MM.1S (cell line): ENCODE data around the gene TMEM121.

Experiments
- DNase-seq: peaks from one replicate; pipeline ENCODE4 v3.0.0-alpha.2; 2015
- H2AFZ ChIP-seq: fragments of 300-600 bp; sonication (generic); 2 replicates; pipeline ENCODE4 v1.6.0; 2016; ENCODE audit warnings: antibody characterized with exemption, low read length
- H3F3A ChIP-seq: fragments of 300-600 bp; sonication (generic); 2 replicates; pipeline ENCODE4 v1.6.1; 2016; ENCODE audit warnings: mild to moderate bottlenecking, antibody characterized with exemption, low read length, moderate library complexity, mixed read lengths; ENCODE audit not compliant: insufficient read depth
- H3K27ac ChIP-seq: fragments of 300-600 bp; sonication (generic); 2 replicates; pipeline ENCODE4 v1.5.1; 2016; ENCODE audit warnings: mild to moderate bottlenecking, low read length
- H3K27me3 ChIP-seq: fragments of 300-600 bp; sonication (generic); replicated peaks from 2 replicates; pipeline ENCODE4 v1.6.0; 2016; ENCODE audit warnings: low read length; ENCODE audit not compliant: insufficient read depth
- H3K36me3 ChIP-seq: fragments of 300-600 bp; sonication (generic); replicated peaks from 2 replicates; pipeline ENCODE4 v1.6.1; 2016; ENCODE audit warnings: mild to moderate bottlenecking, low read length, mixed read lengths; ENCODE audit not compliant: insufficient read depth
- H3K4me1 ChIP-seq: fragments of 300-600 bp; sonication (generic); 2 replicates; pipeline ENCODE4 v1.6.1; 2016; ENCODE audit warnings: low read length, mixed read lengths
- H3K4me2 ChIP-seq: fragments of 300-600 bp; sonication (generic); 2 replicates; pipeline ENCODE4 v1.6.0; 2016; ENCODE audit warnings: low read depth, low read length
- H3K4me3 ChIP-seq: fragments of 300-600 bp; sonication (generic); 2 replicates; pipeline ENCODE4 v1.5.1; 2016; ENCODE audit warnings: low read length, mixed read lengths
- H3K79me2 ChIP-seq: fragments of 300-600 bp; sonication (generic); 2 replicates; pipeline ENCODE4 v1.6.1; 2016; ENCODE audit warnings: mixed run types, low read length, mixed read lengths
- H3K9ac ChIP-seq: fragments of 300-600 bp; sonication (generic); 2 replicates; pipeline ENCODE4 v1.6.1; 2016; ENCODE audit warnings: low read length, mixed read lengths
- H3K9me2 ChIP-seq: fragments of 300-600 bp; sonication (generic); replicated peaks from 2 replicates; pipeline ENCODE4 v1.6.1; 2016; ENCODE audit warnings: mild to moderate bottlenecking, low read length, mixed read lengths; ENCODE audit not compliant: insufficient read depth
- H3K9me3 ChIP-seq: fragments of 300-600 bp; sonication (generic); replicated peaks from 2 replicates; pipeline ENCODE4 v1.6.1; 2016; ENCODE audit warnings: mild to moderate bottlenecking, low read length, mixed read lengths; ENCODE audit not compliant: insufficient read depth
- H4K20me1 ChIP-seq: fragments of 300-600 bp; sonication (generic); 2 replicates; pipeline ENCODE4 v1.6.1; 2016; ENCODE audit warnings: mild to moderate bottlenecking, low read length, moderate library complexity, mixed read lengths; ENCODE audit not compliant: insufficient read depth
- EZH2 ChIP-seq: fragments of 300-600 bp; sonication (generic); optimal IDR thresholded peaks from 2 replicates; pipeline ENCODE3; 2017; ENCODE audit warnings: low read depth, mild to moderate bottlenecking, antibody characterized with exemption, low read length, mixed read lengths
- EZH2phosphoT487 ChIP-seq: fragments of 300-600 bp; sonication (generic); IDR thresholded peaks from 2 replicates; pipeline ENCODE4 v1.6.1; 2018; ENCODE audit warnings: antibody characterized with exemption, low read length
- TF ChIP-seq, protein P1 (sequence below): fragments of 300-600 bp; sonication (generic); IDR thresholded peaks from 2 replicates; pipeline ENCODE4 v1.5.1; 2016; ENCODE audit warnings: antibody characterized with exemption, low read length, mixed read lengths

Gene TMEM121

DNA sequence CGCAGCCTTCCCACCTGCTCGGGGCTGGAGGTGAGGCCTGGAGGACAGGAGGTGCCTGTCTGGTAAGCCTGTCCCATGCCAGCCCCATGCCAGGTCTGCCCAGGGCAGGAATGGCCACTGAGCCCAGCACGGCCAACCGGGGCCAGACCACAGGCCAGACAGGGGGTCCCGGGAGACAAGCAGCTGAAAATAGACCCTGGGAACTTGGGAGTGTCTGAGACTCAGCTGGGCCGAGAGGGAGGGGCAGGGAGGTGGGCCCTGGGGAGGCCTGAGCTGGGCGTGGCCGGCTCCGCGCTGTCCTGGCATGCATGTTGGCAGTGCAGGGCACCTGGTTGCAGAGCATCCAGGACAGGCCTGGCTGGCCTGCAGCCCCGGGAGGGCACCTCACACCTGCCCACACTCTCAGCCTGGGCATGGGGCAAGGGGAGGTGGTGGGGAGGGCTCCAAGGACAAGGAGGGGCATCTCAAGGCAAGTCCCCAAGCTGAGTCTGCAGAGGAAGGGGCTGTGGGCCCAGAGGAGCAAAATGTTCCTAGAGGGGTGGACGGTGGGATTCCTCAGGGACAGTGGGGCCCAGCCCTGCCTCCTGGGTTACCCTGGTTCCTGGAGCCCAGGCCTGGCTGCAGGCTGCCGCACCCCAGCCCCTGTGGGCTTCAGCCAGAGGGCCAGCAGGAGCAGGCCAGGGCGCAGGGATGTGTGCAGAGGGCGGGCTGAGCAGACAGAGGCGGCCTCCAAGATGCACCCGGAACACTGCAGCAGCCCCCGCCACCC lies 42.9 kb upstream of the TMEM121 start:
- Histone ChIP-seq H3K9me2 (no peaks in the 10 kb centered on the region), H3K4me1 (peaks cover 8% of the 10 kb centered on the region; the same call in 1 of the 2 replicates), H3K27me3 (peaks cover 21% of the 10 kb centered on the region; the same call in 1 of the 2 replicates)

DNA sequence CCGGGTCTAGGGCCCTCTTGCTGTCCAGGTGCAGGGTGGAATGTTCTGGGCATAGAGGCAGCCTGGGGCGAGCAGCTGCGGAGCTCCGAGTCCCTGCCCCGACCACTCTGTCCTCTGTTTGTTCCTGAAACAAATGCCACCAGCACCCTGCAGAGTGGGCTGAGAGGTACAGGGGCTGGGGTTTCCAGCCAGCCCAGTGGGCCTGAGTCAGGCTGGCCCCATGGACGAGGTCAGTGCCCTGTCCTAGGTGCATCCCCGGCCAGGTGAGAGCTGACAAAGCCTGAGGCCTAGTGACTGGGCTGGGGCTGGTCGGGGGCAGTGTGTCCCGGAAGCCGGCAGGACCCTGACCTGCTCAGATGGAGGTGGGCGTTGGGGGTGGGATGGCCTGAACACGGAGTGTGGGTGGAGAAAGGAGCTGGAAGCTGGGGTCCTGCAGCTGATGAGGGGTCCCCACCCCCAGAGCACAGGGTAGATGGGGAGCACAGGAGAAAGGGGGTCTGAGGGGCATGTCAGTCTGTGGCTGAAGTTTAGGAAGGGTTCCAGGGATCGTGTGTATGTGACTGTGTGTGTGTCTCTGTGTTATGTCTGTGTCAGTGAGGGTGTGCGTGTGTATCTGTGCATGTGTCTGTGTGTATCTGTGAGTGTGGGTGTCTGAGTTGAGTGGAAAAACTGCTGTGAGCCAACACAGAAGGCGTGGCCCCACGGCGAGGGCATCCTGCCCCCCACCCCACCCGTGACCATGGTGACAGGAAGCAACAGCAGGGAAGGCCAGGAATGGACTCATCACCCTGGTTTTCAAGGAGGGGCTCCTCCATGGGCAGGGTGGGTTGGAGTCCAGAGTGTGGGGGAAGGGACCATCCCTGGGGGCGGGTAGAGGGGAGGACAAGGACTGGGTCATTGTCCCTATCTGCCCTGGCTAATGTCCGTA lies 42.0 kb upstream of the TMEM121 start:
- H3K27me3 ChIP-seq, result peaks cover 19% of the 10 kb centered on the region; the same call in 1 of the 2 replicates
- H2AFZ ChIP-seq, result no peak overlapping the region
- no peak overlapping the region for H3K4me3 ChIP-seq
- TF ChIP-seq EZH2phosphoT487 (no peak), EZH2 (no peak)
- TF ChIP-seq, protein P1, sequence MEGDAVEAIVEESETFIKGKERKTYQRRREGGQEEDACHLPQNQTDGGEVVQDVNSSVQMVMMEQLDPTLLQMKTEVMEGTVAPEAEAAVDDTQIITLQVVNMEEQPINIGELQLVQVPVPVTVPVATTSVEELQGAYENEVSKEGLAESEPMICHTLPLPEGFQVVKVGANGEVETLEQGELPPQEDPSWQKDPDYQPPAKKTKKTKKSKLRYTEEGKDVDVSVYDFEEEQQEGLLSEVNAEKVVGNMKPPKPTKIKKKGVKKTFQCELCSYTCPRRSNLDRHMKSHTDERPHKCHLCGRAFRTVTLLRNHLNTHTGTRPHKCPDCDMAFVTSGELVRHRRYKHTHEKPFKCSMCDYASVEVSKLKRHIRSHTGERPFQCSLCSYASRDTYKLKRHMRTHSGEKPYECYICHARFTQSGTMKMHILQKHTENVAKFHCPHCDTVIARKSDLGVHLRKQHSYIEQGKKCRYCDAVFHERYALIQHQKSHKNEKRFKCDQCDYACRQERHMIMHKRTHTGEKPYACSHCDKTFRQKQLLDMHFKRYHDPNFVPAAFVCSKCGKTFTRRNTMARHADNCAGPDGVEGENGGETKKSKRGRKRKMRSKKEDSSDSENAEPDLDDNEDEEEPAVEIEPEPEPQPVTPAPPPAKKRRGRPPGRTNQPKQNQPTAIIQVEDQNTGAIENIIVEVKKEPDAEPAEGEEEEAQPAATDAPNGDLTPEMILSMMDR, result no peak
- no peaks in the 10 kb centered on the region for H3K36me3 ChIP-seq
- H4K20me1 ChIP-seq, result no peaks in the 10 kb centered on the region
- H3K4me2 ChIP-seq, result no peak overlapping the region
- no peaks in the 10 kb centered on the region for H3K9me2 ChIP-seq
- DNase-seq, result no peak
- peaks cover 3% of the 10 kb centered on the region; the same call in 1 of the 2 replicates for H3F3A ChIP-seq
- H3K4me1 ChIP-seq, result peaks cover 16% of the 10 kb centered on the region; the same call in 1 of the 2 replicates
- H3K9ac ChIP-seq, result no peak overlapping the region
- H3K27ac ChIP-seq, result no peak overlapping the region
- H3K79me2 ChIP-seq, result peaks cover 16% of the 10 kb centered on the region
- no peaks in the 10 kb centered on the region for H3K9me3 ChIP-seq

More for the DNA sequence above, 42.9 kb upstream of the TMEM121 start:
- Histone ChIP-seq H2AFZ (no peak overlapping the region), H3K27ac (no peak overlapping the region), H3K4me3 (no peak overlapping the region), H3K4me2 (no peak overlapping the region), H3K9ac (no peak overlapping the region), H4K20me1 (no peaks in the 10 kb centered on the region), H3K9me3 (no peaks in the 10 kb centered on the region), H3K36me3 (no peaks in the 10 kb centered on the region), H3K79me2 (peaks cover 7% of the 10 kb centered on the region), H3F3A (no peaks in the 10 kb centered on the region)
- no peak for DNase-seq
- TF ChIP-seq, protein P1, result no peak
- TF ChIP-seq EZH2phosphoT487 (no peak), EZH2 (no peak)

DNA sequence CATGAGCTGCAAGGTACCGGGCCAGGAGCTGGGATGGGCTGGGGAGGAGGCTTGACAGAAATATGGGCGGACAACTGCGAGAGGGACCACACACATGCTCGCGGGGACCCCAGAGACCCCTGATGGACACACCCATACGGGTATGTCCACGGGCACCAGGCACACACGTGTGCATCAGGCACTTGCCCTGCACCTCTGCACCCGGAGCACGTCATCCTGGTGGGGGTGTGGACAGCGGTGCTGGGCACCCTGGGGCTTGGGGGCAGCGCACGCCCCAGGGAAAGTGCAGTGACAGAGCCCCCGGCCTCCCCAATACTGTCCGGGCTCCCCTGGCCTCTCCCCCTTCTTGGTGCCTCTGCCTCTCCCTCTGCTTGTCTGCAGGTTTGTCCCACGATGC lies 41.4 kb upstream of the TMEM121 start:
- Histone ChIP-seq H3K36me3 (no peaks in the 10 kb centered on the region), H3K27me3 (peaks cover 12% of the 10 kb centered on the region; the same call in 1 of the 2 replicates), H3K4me3 (no peak overlapping the region), H2AFZ (no peak overlapping the region), H3K79me2 (peaks cover 16% of the 10 kb centered on the region), H3F3A (peaks cover 8% of the 10 kb centered on the region; the same call in 1 of the 2 replicates), H3K9me2 (no peaks in the 10 kb centered on the region), H3K4me1 (peaks cover 17% of the 10 kb centered on the region; the same call in 1 of the 2 replicates), H3K4me2 (no peak overlapping the region), H3K27ac (no peak overlapping the region), H3K9me3 (no peaks in the 10 kb centered on the region), H3K9ac (no peak overlapping the region), H4K20me1 (no peaks in the 10 kb centered on the region)
- TF ChIP-seq EZH2, result no peak
- TF ChIP-seq, protein P1, result no peak
- no peak for TF ChIP-seq EZH2phosphoT487
- no peak for DNase-seq
